Right lobe of liver (tissue), 4 donors: Measurements from ENCODE around the gene KCNN2.

Experiments
- CTCF ChIP-seq, 4 donors: fragments of 200-600 bp in 3 of 4; fragments of 450-650 bp in 1 of 4; IDR thresholded peaks; one replicate each; pipeline versions ENCODE4 v1.5.1 to v1.8.0; 2016 to 2022; ENCODE audit warnings: antibody characterized with exemption in 4 of 4, mild to moderate bottlenecking in 2 of 4
- POLR2A ChIP-seq: fragments of 450-650 bp; IDR thresholded peaks from one replicate; pipeline ENCODE4 v1.6.1; 2017; ENCODE audit warnings: antibody characterized with exemption, mild to moderate bottlenecking
- donor health status: DM: no; HTN: no; CAD: no.
- donor health status: DM: no; HTN: no; CAD: no.
- donor health status: DM: no; HTN: yes; CAD: no.

- TF ChIP-seq CTCF (IDR thresholded peaks at IDR 0.05) (no peak), POLR2A (no peak)
These were observed 55.6 kb downstream of the KCNN2 start for GRCh38 chr5:114417519-114417918.
